ENCODE measurements around the gene METTL4. TPM values are rescaled to one million over a fixed set of nuclear protein-coding genes. Genes with fewer than 3 reads are reported as not detected.

The METTL4 gene
- total RNA-seq, 3 donors from 2014 or later (not counting 1 experiment from before 2014, with no cell fraction given) = 9.1 to 11.3 (median 10.6) TPM

DNA sequence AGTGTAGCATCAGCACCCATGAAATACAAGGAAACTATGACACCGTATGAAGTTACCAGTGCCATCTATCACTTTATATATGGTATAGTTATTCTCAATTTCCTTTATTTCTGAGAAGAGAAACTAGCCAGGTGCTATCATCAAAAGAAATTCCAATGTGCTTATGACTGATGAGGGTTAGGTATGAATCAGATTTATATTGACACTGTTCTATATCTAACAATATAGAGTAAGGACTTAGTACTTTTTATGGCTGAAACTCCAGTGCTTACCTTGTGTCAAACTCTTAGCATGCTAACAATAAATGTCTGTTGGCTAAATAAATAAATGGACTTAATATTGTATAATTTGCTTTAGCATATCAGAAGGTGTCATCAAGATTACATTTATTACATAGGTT, 6.9 kb downstream of the METTL4 start:
- ATAC-seq = no peak
- Mint-ChIP-seq H3K27me3 (ENCODE audit: low read depth in 2 of 2) (no peaks in the 10 kb centered on the region), H3K9me3 (no peaks in the 10 kb centered on the region)

DNA sequence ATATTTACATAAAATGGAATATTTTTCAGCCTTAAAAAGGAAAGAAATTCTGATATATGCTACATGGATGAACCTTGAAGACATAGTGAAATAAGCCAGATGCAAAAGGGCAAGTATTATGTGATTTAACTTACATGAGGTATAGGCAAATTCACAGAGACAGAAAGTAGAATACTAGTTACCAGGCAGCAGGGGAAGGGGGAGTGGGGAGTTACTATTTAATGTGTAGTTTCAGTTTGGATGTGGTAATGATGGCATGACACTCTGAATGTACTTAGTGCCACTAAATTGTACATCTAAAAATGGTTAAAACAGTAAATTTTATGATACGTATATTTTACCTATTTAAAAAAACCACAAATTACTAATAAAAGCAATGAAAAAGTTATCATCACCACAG, 12.1 kb downstream of the METTL4 start:
- H3K9me3 Mint-ChIP-seq = no peaks in the 10 kb centered on the region
- no peak overlapping the region for H3K4me3 ChIP-seq (ENCODE audit: low read length)
- no peaks in the 10 kb centered on the region for H3K9me3 ChIP-seq (ENCODE audit: control insufficient read depth, insufficient read depth, low read length)
- intact Hi-C loops (cut with micrococcal nuclease) = no loop called here
- no peaks in the 10 kb centered on the region for H3K27me3 ChIP-seq (ENCODE audit: control insufficient read depth, insufficient read depth, low read length)
- no peak overlapping the region for H3K4me3 Mint-ChIP-seq
- TF ChIP-seq, protein P1, sequence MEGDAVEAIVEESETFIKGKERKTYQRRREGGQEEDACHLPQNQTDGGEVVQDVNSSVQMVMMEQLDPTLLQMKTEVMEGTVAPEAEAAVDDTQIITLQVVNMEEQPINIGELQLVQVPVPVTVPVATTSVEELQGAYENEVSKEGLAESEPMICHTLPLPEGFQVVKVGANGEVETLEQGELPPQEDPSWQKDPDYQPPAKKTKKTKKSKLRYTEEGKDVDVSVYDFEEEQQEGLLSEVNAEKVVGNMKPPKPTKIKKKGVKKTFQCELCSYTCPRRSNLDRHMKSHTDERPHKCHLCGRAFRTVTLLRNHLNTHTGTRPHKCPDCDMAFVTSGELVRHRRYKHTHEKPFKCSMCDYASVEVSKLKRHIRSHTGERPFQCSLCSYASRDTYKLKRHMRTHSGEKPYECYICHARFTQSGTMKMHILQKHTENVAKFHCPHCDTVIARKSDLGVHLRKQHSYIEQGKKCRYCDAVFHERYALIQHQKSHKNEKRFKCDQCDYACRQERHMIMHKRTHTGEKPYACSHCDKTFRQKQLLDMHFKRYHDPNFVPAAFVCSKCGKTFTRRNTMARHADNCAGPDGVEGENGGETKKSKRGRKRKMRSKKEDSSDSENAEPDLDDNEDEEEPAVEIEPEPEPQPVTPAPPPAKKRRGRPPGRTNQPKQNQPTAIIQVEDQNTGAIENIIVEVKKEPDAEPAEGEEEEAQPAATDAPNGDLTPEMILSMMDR (IDR thresholded peaks at IDR 0.05) = no peak
- no peak for DNase-seq
- no CpG with 5 or more reads among the region's 1 CpG for WGBS (ENCODE audit: insufficient coverage)
- H3K27me3 Mint-ChIP-seq (ENCODE audit: low read depth in 2 of 2) = no peaks in the 10 kb centered on the region
- no peak for ATAC-seq
- no peak overlapping the region for H3K27ac Mint-ChIP-seq
- peaks cover 0 to 6% of the 10 kb centered on the region in 2 donors for H3K4me1 Mint-ChIP-seq
- H3K36me3 ChIP-seq (ENCODE audit: control insufficient read depth, insufficient read depth, low read length) = peaks cover 17% of the 10 kb centered on the region
- H3K36me3 Mint-ChIP-seq = no peaks in the 10 kb centered on the region
- no peak overlapping the region for H3K27ac ChIP-seq (ENCODE audit: low read length)
- no peaks in the 10 kb centered on the region for H3K4me1 ChIP-seq (ENCODE audit: control insufficient read depth, insufficient read depth, low read length)

More for the DNA sequence above, 6.9 kb downstream of the METTL4 start:
- TF ChIP-seq, protein P1 (IDR thresholded peaks at IDR 0.05) = no peak
- no peak overlapping the region for H3K27ac ChIP-seq (ENCODE audit: low read length)
- peaks cover under 1% of the 10 kb centered on the region for H3K4me1 ChIP-seq (ENCODE audit: control insufficient read depth, insufficient read depth, low read length)
- no peaks in the 10 kb centered on the region for H3K27me3 ChIP-seq (ENCODE audit: control insufficient read depth, insufficient read depth, low read length)
- H3K9me3 ChIP-seq (ENCODE audit: control insufficient read depth, insufficient read depth, low read length) = no peaks in the 10 kb centered on the region
- Mint-ChIP-seq H3K36me3 (peaks cover 7% of the 10 kb centered on the region), H3K27ac (no peak overlapping the region), H3K4me3 (no peak overlapping the region), H3K4me1 (peaks cover 17 to 23% of the 10 kb centered on the region in 2 donors)
- peaks cover 24% of the 10 kb centered on the region for H3K36me3 ChIP-seq (ENCODE audit: control insufficient read depth, insufficient read depth, low read length)
- DNase-seq = no peak
- intact Hi-C loops (cut with micrococcal nuclease) = no loop called here
- no CpG with 5 or more reads among the region's 1 CpG for WGBS (ENCODE audit: insufficient coverage)
- H3K4me3 ChIP-seq (ENCODE audit: low read length) = no peak overlapping the region

DNA sequence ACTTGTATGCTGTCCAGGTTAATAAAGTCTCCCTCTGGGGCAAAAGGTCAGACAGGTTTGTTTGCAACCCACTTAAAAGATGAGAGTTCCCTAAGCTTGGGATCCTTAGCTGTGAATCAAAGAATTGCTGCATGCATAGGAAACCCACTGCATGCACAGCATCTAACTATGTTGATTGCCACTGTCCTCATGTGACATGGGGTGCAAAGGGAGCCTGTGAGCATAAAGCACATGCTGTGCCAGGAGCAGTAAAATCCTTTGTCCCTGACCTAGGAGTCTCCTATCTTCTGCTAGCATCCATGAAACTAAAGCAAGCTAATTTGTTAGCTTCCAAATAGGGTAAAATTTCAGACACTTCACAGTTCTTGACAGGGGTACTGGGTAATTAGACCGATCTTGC, 13.8 kb downstream of the METTL4 start:
- H3K4me1 Mint-ChIP-seq = peaks cover 0 to 6% of the 10 kb centered on the region in 2 donors
- ATAC-seq (no peak), DNase-seq (no peak)
- H3K36me3 ChIP-seq (ENCODE audit: control insufficient read depth, insufficient read depth, low read length) = peaks cover 23% of the 10 kb centered on the region
- no peaks in the 10 kb centered on the region for H3K36me3 Mint-ChIP-seq
- TF ChIP-seq, protein P1 (IDR thresholded peaks at IDR 0.05) = no peak
- no peak overlapping the region for H3K4me3 Mint-ChIP-seq
- WGBS (ENCODE audit: insufficient coverage) = 67% methylated on average over 1 of the region's 1 CpG
- H3K4me1 ChIP-seq (ENCODE audit: control insufficient read depth, insufficient read depth, low read length) = no peaks in the 10 kb centered on the region
- H3K27me3 ChIP-seq (ENCODE audit: control insufficient read depth, insufficient read depth, low read length) = no peaks in the 10 kb centered on the region
- H3K27ac ChIP-seq (ENCODE audit: low read length) = no peak overlapping the region
- intact Hi-C loops (cut with micrococcal nuclease) = no loop called here
- H3K4me3 ChIP-seq (ENCODE audit: low read length) = no peak overlapping the region
- no peaks in the 10 kb centered on the region for H3K27me3 Mint-ChIP-seq (ENCODE audit: low read depth in 2 of 2)
- H3K27ac Mint-ChIP-seq = no peak overlapping the region
- no peaks in the 10 kb centered on the region for H3K9me3 Mint-ChIP-seq
- H3K9me3 ChIP-seq (ENCODE audit: control insufficient read depth, insufficient read depth, low read length) = no peaks in the 10 kb centered on the region

DNA sequence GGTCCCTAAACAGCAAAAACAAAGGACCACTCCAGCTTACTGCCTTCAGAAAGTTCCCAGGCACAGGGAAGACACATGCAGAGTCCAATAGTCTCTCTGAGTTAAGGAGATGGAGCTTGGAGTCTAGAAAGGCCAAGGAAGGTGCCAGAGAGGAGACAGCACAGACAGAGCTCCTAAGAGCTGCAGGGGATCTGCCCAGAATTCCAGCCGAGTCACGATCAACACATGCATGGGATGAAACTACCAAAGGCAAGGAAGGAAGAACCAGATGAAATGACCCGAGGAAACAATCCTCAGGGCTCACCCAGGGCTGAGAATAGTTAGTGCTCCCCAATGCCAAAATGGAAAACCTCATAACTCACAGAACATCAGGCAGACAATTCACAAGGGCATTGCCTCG, 15.4 kb downstream of the METTL4 start:
- intact Hi-C loops (cut with micrococcal nuclease) = no loop called here
- WGBS (ENCODE audit: insufficient coverage) = 96% methylated on average over 4 of the region's 4 CpGs
- H3K4me1 ChIP-seq (ENCODE audit: control insufficient read depth, insufficient read depth, low read length) = no peaks in the 10 kb centered on the region
- DNase-seq = no peak
- Mint-ChIP-seq H3K4me3 (no peak overlapping the region), H3K9me3 (no peaks in the 10 kb centered on the region), H3K27ac (no peak overlapping the region), H3K4me1 (peaks cover 0 to 6% of the 10 kb centered on the region in 2 donors), H3K27me3 (ENCODE audit: low read depth in 2 of 2) (no peaks in the 10 kb centered on the region), H3K36me3 (no peaks in the 10 kb centered on the region)
- ATAC-seq = no peak
- H3K4me3 ChIP-seq (ENCODE audit: low read length) = no peak overlapping the region
- H3K27ac ChIP-seq (ENCODE audit: low read length) = no peak overlapping the region
- no peaks in the 10 kb centered on the region for H3K9me3 ChIP-seq (ENCODE audit: control insufficient read depth, insufficient read depth, low read length)
- H3K36me3 ChIP-seq (ENCODE audit: control insufficient read depth, insufficient read depth, low read length) = peaks cover 16% of the 10 kb centered on the region
- no peaks in the 10 kb centered on the region for H3K27me3 ChIP-seq (ENCODE audit: control insufficient read depth, insufficient read depth, low read length)
- TF ChIP-seq, protein P1 (IDR thresholded peaks at IDR 0.05) = no peak

All from natural killer cell (primary cell).